ENCODE measurements around the gene KRT12. TPM values are rescaled to one million over a fixed set of nuclear protein-coding genes. Genes with fewer than 3 reads are reported as not detected.

KRT12 gene
- total RNA-seq, 1 donor from 2014 or later: not detected

Other genes with a start within 250 kb of the KRT12 start
- gene SMARCE1, start 219.4 kb downstream of the KRT12 start, total RNA-seq: 70.6 TPM
- 4.7 TPM for gene KRT222, start 202.0 kb downstream of the KRT12 start, total RNA-seq
- gene KRT24, start 163.5 kb downstream of the KRT12 start, total RNA-seq: not detected
- gene KRT25, start 111.9 kb downstream of the KRT12 start, total RNA-seq: 0.49 TPM
- gene KRT26, start 95.0 kb downstream of the KRT12 start, total RNA-seq: not detected
- 0.25 TPM for gene KRT27, start 84.7 kb downstream of the KRT12 start, total RNA-seq
- 0.25 TPM for gene KRT28, start 67.3 kb downstream of the KRT12 start, total RNA-seq
- 4.4 TPM for gene KRT10, start 44.6 kb downstream of the KRT12 start, total RNA-seq
- gene KRT20, start 18.0 kb upstream of the KRT12 start, total RNA-seq: 0.25 TPM
- 0.25 TPM for gene KRT23, start 70.4 kb upstream of the KRT12 start, total RNA-seq
- not detected for gene KRT39, start 99.7 kb upstream of the KRT12 start, total RNA-seq
- gene KRT40, start 117.1 kb upstream of the KRT12 start, total RNA-seq: not detected
- gene KRTAP3-3, start 126.9 kb upstream of the KRT12 start, total RNA-seq: not detected
- gene KRTAP3-2, start 132.7 kb upstream of the KRT12 start, total RNA-seq: not detected
- not detected for gene KRTAP3-1, start 141.9 kb upstream of the KRT12 start, total RNA-seq
- not detected for gene KRTAP1-5, start 160.0 kb upstream of the KRT12 start, total RNA-seq
- gene KRTAP1-4, start 163.0 kb upstream of the KRT12 start, total RNA-seq: not detected
- not detected for gene KRTAP1-3, start 167.7 kb upstream of the KRT12 start, total RNA-seq
- gene KRTAP1-1, start 174.2 kb upstream of the KRT12 start, total RNA-seq: not detected
- not detected for gene KRTAP2-1, start 180.1 kb upstream of the KRT12 start, total RNA-seq
- gene KRTAP2-2, start 188.0 kb upstream of the KRT12 start, total RNA-seq: not detected
- not detected for gene KRTAP2-3, start 192.9 kb upstream of the KRT12 start, total RNA-seq
- gene KRTAP2-4, start 198.7 kb upstream of the KRT12 start, total RNA-seq: not detected
- gene KRTAP4-7, start 216.9 kb upstream of the KRT12 start, total RNA-seq: not detected
- not detected for gene KRTAP4-8, start 230.9 kb upstream of the KRT12 start, total RNA-seq
- not detected for gene KRTAP4-16, start 235.0 kb upstream of the KRT12 start, total RNA-seq
- gene KRTAP4-9, start 238.2 kb upstream of the KRT12 start, total RNA-seq: not detected